H1 (cell line): ENCODE measurements around the gene APBA2.

Experiments
- CEBPB ChIP-seq: IDR thresholded peaks from 2 replicates; pipeline ENCODE4 v1.6.1; 2012; ENCODE audit warnings: low read depth, low read length
- CREB1 ChIP-seq: IDR thresholded peaks from 2 replicates; pipeline ENCODE4 v1.6.1; 2012; ENCODE audit warnings: inconsistent platforms
- CTCF ChIP-seq, 3 experiments: IDR thresholded peaks; 1 replicate in 2 of 3; 2 replicates in 1 of 3; pipeline versions ENCODE4 v1.5.1 to v1.6.1; 2011; ENCODE audit warnings: low read length in 3 of 3, mild to moderate bottlenecking in 3 of 3, inconsistent platforms in 2 of 3, low read depth in 1 of 3, moderate library complexity in 1 of 3; ENCODE audit not compliant: insufficient read depth in 1 of 3; ENCODE audit errors: control extremely low read depth in 1 of 3
- GABPA ChIP-seq: IDR thresholded peaks from 2 replicates; pipeline ENCODE4 v1.6.1; 2011; ENCODE audit warnings: mild to moderate bottlenecking, low read length, moderate library complexity, borderline replicate concordance; ENCODE audit not compliant: insufficient read depth
- SRF ChIP-seq: IDR thresholded peaks from 2 replicates; pipeline ENCODE4 v1.6.1; 2011; ENCODE audit warnings: mild to moderate bottlenecking, low read depth, low read length, moderate library complexity
- TAF7 ChIP-seq: optimal IDR thresholded peaks from 2 replicates; pipeline ENCODE3; 2011; ENCODE audit warnings: low read depth, mild to moderate bottlenecking, inconsistent platforms, low read length, moderate library complexity, borderline replicate concordance
- TEAD4 ChIP-seq: IDR thresholded peaks from 2 replicates; pipeline ENCODE4 v1.6.1; 2012; ENCODE audit warnings: low read depth, low read length, inconsistent platforms, mixed read lengths

- TF ChIP-seq TEAD4 (no peak), CTCF (IDR thresholded peaks at IDR 0.05; ENCODE audit: control extremely low read depth in 1 of 3, insufficient read depth in 1 of 3, low read depth in 1 of 3, low read length in 3 of 3) (no peak), CREB1 (no peak), TAF7 (no peak), SRF (no peak), CEBPB (no peak), GABPA (no peak)
These were observed 2.6 kb downstream of the APBA2 start for GRCh38 chr15:28888302-28888894.
